Stimulated activated CD4-positive, alpha-beta T cell treated with anti-CD3 and anti-CD28 coated beads, Interleukin-4, amount 100 ng/mL, for 4 hours (primary cell): ENCODE data around the gene RAB34.
"Not testable (repeated sequence)": the region's sequence is repeated elsewhere in the genome, so short reads cannot be mapped to it uniquely, and the experiment has no call there.

Source experiments
- DNase-seq, 2 experiments: peaks; one replicate each; pipeline ENCODE4 v3.0.0-alpha.2; 2020

RAB34 gene

GRCh38 chr17:28726627-28727491 is 9.2 kb upstream of the RAB34 start:
- DNase-seq = peak; percentile 88

DNA sequence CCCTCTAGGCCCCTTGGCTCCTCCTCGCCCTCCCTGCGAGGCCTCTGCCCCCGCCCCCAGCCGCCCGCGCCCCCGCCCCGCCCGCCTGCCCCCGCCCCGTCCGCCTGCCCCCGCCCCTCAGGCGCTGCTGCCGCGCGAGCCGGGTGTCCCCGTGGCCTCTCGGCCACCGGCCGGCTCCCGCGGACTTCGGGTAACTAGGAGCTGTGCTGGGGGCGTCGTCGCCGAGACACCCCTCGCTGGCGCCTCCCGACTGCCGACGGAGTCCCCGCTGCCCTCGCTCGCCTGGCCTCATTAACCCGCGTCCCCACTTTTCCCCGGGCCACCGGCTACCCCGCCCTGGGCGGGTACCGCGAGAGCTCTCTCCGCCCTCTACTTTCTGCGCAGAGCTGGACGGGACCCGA is 8.6 kb upstream of the RAB34 start, which contains the start of gene TLCD1:
TLCD1 (minus strand) TSS at position 8 of the 401 bp plus-strand sequence. CDS start 136 bp downstream, outside the sequence.
- DNase-seq = peak; percentile 55 to 71

GRCh38 chr17:28725660-28726225 is 8.1 kb upstream of the RAB34 start:
- DNase-seq = peak in 1 of 2 experiments; percentile 58

DNA sequence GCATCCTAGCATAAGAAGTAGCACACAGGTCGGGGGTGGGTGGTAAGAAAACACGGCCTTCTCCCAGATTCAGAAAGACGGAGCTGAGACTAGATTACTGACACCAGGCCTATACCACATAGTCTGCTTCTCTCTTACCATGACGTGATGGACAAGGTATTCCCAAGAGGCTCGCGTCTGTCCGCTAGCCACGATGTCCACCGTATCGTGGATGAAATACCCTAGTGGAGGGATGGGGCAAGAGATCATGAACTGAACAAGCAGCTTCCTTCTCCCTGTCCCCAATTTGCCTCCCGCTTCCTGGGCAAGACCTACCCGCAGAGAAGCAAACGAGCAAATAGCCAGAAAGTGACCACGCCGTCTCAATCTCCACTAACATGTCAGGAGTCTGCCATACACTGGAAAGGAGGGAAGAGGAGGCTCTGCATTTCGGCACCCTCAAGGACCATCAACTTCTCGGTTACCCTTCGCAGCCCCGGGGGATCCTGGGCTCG is 7.5 kb upstream of the RAB34 start:
- peak in 1 of 2 experiments; percentile 31 for DNase-seq

DNA sequence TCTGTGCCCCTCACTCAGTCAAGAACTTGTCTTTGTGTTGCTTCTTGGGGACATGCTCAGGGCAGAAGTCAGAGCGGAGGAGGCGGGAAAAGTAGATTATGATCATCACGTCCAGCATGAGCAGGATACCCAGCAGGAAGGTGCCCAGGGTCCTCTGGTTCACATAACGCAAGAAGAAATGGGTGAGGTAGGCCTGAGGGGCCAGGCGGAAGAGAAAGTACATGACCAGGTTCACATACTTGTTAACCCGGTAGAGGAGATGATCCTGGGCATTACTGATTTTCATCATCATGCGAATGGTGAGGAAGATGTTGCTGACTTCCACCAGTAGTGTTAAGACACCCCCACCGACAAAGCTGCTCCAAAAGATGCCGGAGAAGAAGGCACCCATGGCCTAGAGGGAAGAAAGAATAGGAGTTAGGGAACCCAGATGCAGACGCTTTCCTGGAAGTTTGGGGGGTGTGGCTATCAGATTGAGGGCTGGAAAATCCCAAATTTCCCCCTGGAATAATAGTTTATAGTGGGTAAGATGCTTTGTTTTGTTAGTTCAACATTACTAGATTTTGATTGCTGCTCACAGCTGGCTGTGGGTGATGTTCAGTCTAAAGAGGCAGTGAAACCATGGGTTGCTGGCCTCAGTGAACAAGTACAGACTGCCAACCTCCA is 7.0 kb upstream of the RAB34 start:
- no peak for DNase-seq

- DNase-seq = not testable (repeated sequence)
These were observed 6.3 kb upstream of the RAB34 start for GRCh38 chr17:28723836-28724499.

DNA sequence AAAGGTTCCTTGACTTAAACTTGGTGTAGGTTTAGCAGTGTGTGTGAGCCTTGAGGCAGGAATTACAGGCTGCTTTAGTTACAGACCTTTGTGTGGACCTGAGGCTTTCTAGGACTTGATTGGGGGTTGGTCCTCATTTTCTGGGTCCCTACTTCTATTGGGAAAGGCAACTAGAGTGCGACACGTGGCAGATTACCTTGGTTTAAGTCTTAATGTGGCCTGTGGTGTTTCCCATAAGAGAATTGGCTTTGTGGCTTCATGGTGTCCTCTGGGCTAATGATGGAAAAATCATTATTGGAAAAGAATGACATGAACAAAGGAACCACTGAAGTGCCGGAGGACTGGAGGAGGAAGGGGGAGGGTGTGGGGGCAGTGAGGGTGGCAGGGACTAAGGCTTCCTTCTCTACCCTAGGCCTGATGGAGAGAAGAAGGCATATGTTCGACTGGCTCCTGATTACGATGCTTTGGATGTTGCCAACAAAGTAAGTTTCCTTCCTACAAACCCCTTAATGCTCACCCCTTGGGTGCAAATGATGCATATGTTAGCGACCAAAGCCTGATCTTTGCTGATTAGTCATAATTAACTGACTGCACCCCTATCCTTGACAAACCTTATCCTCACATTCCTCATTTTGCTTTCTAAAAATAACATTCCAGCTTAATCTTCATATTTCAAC is 5.6 kb upstream of the RAB34 start:
- DNase-seq = no peak

DNA sequence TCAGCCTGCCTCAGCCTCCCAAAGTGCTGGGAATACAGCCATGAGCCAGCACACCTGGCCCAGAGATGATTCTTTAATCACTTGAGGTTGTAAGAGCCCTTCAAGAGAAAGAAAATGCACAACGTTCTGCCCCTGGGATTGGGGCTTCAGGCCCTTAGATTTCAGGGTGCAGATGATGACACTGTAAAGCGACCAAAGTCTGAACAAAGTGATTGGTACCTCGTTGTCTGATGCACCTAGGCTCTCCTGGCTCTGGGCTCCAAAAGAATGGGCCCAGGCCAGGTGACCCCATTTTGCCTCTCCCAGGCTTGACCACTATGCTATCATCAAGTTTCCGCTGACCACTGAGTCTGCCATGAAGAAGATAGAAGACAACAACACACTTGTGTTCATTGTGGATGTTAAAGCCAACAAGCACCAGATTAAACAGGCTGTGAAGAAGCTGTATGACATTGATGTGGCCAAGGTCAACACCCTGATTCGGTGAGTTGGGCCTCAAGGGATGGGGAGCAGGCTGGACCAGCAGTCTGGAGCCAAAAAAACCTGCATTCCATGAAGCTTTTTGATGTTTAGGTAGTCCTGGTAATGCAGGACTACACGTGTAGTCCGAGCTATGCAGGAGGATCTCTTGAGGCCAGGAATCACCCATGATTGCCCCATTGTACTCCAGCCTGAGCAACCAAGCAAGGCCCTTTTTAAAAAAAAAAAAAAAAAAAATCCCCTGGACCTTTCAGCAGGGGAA is 4.9 kb upstream of the RAB34 start:
- DNase-seq = no peak

DNA sequence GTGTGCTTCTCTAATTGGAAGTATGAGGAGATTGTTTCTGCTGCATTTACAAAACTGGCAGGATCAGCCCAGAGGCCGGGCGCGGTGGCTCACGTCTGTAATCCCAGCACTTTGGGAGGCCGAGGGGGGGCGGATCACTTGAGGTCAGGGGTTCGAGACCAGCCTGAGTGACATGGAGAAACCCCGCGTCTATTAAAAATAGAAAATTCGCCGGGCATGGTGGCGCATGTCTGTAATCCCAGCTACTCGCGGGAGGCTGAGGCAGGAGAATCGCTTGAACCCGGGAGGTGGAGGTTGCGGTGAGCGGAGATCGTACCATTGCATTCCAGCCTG is 3.3 kb upstream of the RAB34 start:
- DNase-seq = not testable (repeated sequence)

GRCh38 chr17:28720247-28720996 is 2.8 kb upstream of the RAB34 start:
- peak; percentile 33 to 37 for DNase-seq

DNA sequence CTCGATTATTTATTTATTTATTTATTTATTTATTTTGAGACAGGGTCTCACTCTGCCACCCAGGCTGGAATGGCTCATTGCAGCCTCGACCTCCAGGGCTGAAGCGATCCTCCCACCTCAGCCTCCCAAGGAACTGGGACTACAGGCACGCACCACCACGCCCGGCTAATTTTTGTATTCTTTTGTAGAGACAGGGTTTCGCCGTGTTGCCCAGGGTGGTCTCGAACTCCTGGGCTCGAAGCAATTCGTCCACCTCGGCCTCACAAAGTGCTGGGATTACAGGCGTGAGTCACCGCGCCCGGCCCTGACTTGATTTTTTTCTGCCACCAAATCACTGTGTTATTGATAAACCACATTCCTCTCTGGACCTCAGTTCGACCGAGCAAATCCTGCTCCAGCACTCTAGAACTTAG is 1.4 kb upstream of the RAB34 start:
- DNase-seq = no peak

DNA sequence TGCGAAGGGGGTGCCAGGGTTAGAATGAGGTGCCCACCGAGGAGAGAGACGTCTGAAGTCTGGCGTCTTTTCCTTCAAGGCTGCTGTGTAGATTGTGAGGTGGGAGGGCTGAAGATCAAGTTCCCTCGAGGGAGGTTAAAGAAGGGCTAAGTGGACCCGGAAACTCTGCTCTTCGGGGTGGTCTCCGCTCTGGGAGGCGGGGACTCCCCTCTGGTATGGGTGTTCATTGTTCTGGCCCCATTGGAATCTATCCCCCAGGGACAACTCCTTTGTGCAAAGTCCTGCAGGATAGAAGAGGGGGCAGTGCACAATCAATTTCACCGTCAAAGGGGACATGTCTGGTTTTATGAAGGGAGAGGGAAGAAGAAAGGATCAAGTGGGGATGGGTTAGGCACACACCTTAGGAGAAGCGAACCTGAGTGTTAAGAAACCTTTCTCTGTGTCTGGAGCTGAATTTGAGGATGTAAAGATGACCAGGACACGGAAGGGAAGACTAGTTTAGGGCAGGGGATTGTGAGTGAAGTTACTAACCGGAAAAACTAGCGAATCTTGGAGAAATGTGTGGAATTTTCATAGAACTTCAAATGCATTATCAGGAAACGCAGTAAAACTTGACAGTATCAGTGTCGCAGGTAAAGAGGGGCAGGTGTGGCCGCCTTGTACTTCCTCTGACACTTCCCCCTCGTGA is 809 bp upstream of the RAB34 start:
- no peak for DNase-seq

DNA sequence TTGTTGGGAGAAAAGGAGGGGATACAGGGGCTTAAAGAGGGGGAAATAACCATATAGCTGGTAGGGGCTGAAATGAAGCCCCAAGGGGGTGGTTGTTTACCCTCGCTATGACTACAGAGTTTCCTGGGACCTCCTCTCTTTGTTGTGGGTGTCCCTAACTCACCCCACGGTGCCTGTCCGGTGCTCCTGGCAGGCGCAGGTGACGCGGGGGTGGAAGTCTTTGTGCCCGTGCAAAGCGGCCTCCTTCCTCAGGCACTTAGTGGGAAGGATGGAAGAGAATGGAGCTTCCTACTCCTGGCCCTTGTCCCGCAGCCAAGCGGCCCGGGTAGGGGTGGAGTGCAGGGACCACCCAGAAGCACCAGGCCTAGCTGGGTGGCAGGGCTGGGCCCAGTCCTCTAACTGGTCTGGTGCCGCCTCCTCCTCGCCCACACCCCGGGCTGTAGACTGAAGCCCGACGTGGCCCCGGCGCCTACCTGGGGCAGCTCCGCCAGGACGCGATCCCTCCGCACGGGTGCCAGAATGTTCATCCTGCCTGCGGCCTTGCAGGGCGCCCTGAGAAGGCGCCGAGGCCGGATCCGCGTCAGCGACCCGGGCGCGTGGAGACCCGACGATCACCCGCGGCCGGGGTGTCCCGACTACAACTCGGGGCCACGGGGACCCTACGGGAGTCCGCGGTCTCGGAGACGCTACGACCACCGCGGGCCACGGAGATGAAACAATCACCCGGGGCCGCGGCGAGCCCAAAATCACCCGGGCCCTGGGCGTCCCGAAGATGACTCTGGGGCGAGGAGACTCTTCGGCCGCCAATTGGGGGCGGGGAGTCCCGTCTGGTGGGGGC is 709 bp downstream of the RAB34 start:
- peak in 1 of 2 experiments; percentile 25 for DNase-seq

GRCh38 chr17:28715217-28715616 is 2.5 kb downstream of the RAB34 start:
- DNase-seq = no peak

- no peak for DNase-seq
These were observed 3.4 kb downstream of the RAB34 start for GRCh38 chr17:28714281-28714680.

- DNase-seq = no peak
These were observed 4.8 kb downstream of the RAB34 start for GRCh38 chr17:28712705-28713415.

GRCh38 chr17:28712032-28712704 is 5.5 kb downstream of the RAB34 start:
- peak; percentile 59 to 69 for DNase-seq

GRCh38 chr17:28711723-28712031 is 6.0 kb downstream of the RAB34 start, which contains the start of gene PROCA1:
Gene PROCA1, minus strand, starts transcription at chr17:28711888. Its CDS starts 228 bp downstream, at chr17:28711660.
- DNase-seq = peak in 1 of 2 experiments; percentile 23
